ENCODE measurements around the gene TBCK.

The TBCK gene

GRCh38 chr4:106038012-106038411 is 278.0 kb downstream of the TBCK start:
- no peak for TF ChIP-seq ZFX (IDR thresholded peaks at IDR 0.05)
- TF ChIP-seq CTCF (conservative IDR thresholded peaks at IDR 0.05) = no peak
- no peak overlapping the region; the same call in 1 of the 2 replicates for H3K27ac ChIP-seq

- TF ChIP-seq CTCF (conservative IDR thresholded peaks at IDR 0.05) (no peak), ZFX (IDR thresholded peaks at IDR 0.05) (no peak)
- H3K27ac ChIP-seq = no peak overlapping the region
These were observed 279.2 kb downstream of the TBCK start for GRCh38 chr4:106036848-106037247.

- no peak overlapping the region for H3K27ac ChIP-seq
- TF ChIP-seq ZFX (IDR thresholded peaks at IDR 0.05) (no peak), CTCF (conservative IDR thresholded peaks at IDR 0.05) (no peak)
These were observed 279.7 kb downstream of the TBCK start for GRCh38 chr4:106036334-106036733.

GRCh38 chr4:106035204-106035603 is 280.8 kb downstream of the TBCK start:
- no peak for TF ChIP-seq ZFX (IDR thresholded peaks at IDR 0.05)
- TF ChIP-seq CTCF (conservative IDR thresholded peaks at IDR 0.05) = no peak
- no peak overlapping the region for H3K27ac ChIP-seq

GRCh38 chr4:106034751-106035150 is 281.3 kb downstream of the TBCK start:
- H3K27ac ChIP-seq = no peak overlapping the region
- TF ChIP-seq CTCF (conservative IDR thresholded peaks at IDR 0.05) (no peak), ZFX (IDR thresholded peaks at IDR 0.05) (no peak)

- H3K27ac ChIP-seq = no peak overlapping the region
- TF ChIP-seq CTCF (conservative IDR thresholded peaks at IDR 0.05) (no peak), ZFX (IDR thresholded peaks at IDR 0.05) (no peak)
These were observed 281.8 kb downstream of the TBCK start for GRCh38 chr4:106034220-106034619.

GRCh38 chr4:106033469-106033868 is 282.5 kb downstream of the TBCK start:
- no peak overlapping the region for H3K27ac ChIP-seq
- TF ChIP-seq ZFX (IDR thresholded peaks at IDR 0.05) = no peak
- TF ChIP-seq CTCF (conservative IDR thresholded peaks at IDR 0.05) = no peak
